NCI-H748 (cell line): ENCODE results near the gene ATP5F1E.
A peak's percentile ranks its signal among the peaks of the same experiment; 100 is the strongest.

Source experiments
- DNase-seq: peaks from one replicate; lab custom pipeline; 2025; ENCODE audit not compliant: unreplicated experiment; lab: John Stamatoyannopoulos, UW

Gene ATP5F1E

GRCh38 chr20:59032023-59032712 is at the start of gene ATP5F1E:
Gene ATP5F1E (minus strand): TSS chr20:59032335. CDS start chr20:59032251, 84 bp downstream.
- DNase-seq, result peak; percentile 95

- DNase-seq, result no peak
These were observed 48.9 kb upstream of the ATP5F1E start for GRCh38 chr20:59081036-59081435.

GRCh38 chr20:59078231-59078630 is 46.1 kb upstream of the ATP5F1E start:
- DNase-seq, result peak; percentile 19

- no peak for DNase-seq
These were observed 45.6 kb upstream of the ATP5F1E start for GRCh38 chr20:59077705-59078104.

GRCh38 chr20:59075934-59076508 is 43.9 kb upstream of the ATP5F1E start:
- no peak for DNase-seq

- DNase-seq, result no peak
These were observed 42.3 kb upstream of the ATP5F1E start for GRCh38 chr20:59074456-59074855.

GRCh38 chr20:59073582-59073981 is 41.4 kb upstream of the ATP5F1E start:
- DNase-seq, result no peak

- DNase-seq, result no peak
These were observed 39.1 kb upstream of the ATP5F1E start for GRCh38 chr20:59071216-59071615.

- DNase-seq, result no peak
These were observed 36.9 kb upstream of the ATP5F1E start for GRCh38 chr20:59069026-59069425.

GRCh38 chr20:59068534-59068933 is 36.4 kb upstream of the ATP5F1E start:
- no peak for DNase-seq

- peak; percentile 96 for DNase-seq
These were observed 32.1 kb upstream of the ATP5F1E start for GRCh38 chr20:59064214-59064722.

GRCh38 chr20:59063358-59064213 is 31.5 kb upstream of the ATP5F1E start:
- DNase-seq, result peak; percentile 82

GRCh38 chr20:59062081-59062480 is 29.9 kb upstream of the ATP5F1E start:
- peak; percentile 88 for DNase-seq

GRCh38 chr20:59055302-59055701 is 23.2 kb upstream of the ATP5F1E start:
- DNase-seq, result no peak

- DNase-seq, result no peak
These were observed 19.6 kb upstream of the ATP5F1E start for GRCh38 chr20:59051666-59052185.

- DNase-seq, result no peak
These were observed 18.3 kb upstream of the ATP5F1E start for GRCh38 chr20:59050437-59050836.

GRCh38 chr20:59048681-59049030 is 16.5 kb upstream of the ATP5F1E start:
- DNase-seq, result no peak

GRCh38 chr20:59047938-59048680 is 16.0 kb upstream of the ATP5F1E start:
- DNase-seq, result no peak

GRCh38 chr20:59046862-59047261 is 14.7 kb upstream of the ATP5F1E start:
- no peak for DNase-seq

GRCh38 chr20:59044796-59045195 is 12.7 kb upstream of the ATP5F1E start:
- DNase-seq, result no peak

GRCh38 chr20:59044295-59044694 is 12.2 kb upstream of the ATP5F1E start:
- no peak for DNase-seq
